Gastroesophageal sphincter (tissue), 4 donors: Measurements from ENCODE around the gene GAS2. TPM values are rescaled to one million over a fixed set of nuclear protein-coding genes. Genes with fewer than 3 reads are reported as not detected.

Source experiments
- ATAC-seq: fragments of 150-250 bp; one replicate; pipeline ENCODE4 v1.9.1; 2016; ENCODE audit warnings: mild to moderate bottlenecking, moderate library complexity
- H3K27ac ChIP-seq, 4 donors: fragments of 200-600 bp; sonication (generic) in 3 of 4; 1 replicate in 3 of 4; 2 replicates in 1 of 4; pipeline ENCODE4 v1.5.1; 2016 to 2019
- H3K27me3 ChIP-seq: fragments of 200-600 bp; sonication (generic); one replicate; pipeline ENCODE4 v1.5.1; 2019
- H3K36me3 ChIP-seq, 2 donors: fragments of 200-600 bp; sonication (generic); one replicate each; pipeline ENCODE4 v1.5.1; 2019; ENCODE audit warnings: control low read depth in 1 of 2
- H3K4me1 ChIP-seq, 3 donors: fragments of 200-600 bp; sonication (generic); 1 replicate in 2 of 3; 2 replicates in 1 of 3; pipeline ENCODE4 v1.5.1; 2016 to 2019; ENCODE audit warnings: control low read depth in 2 of 3
- H3K4me3 ChIP-seq, 2 donors: fragments of 200-600 bp; sonication (generic); one replicate each; pipeline ENCODE4 v1.5.1; 2019; ENCODE audit warnings: mild to moderate bottlenecking in 1 of 2, moderate library complexity in 1 of 2
- H3K9me3 ChIP-seq, 3 donors: fragments of 200-600 bp; sonication (generic); one replicate each; pipeline ENCODE4 v1.5.1; 2017 to 2019; ENCODE audit warnings: control low read depth in 2 of 3
- CTCF ChIP-seq, 4 experiments: fragments of 200-600 bp in 2 of 4; fragments of 450-650 bp in 2 of 4; sonication (generic) in 1 of 4; IDR thresholded peaks; one replicate each; pipeline ENCODE4 v1.5.1; 2017 to 2019; ENCODE audit warnings: antibody characterized with exemption in 4 of 4, mild to moderate bottlenecking in 2 of 4, moderate library complexity in 2 of 4
- EP300 ChIP-seq: sonication (generic); formaldehyde crosslinking; IDR thresholded peaks from one replicate; pipeline ENCODE4 v1.6.1; 2017; ENCODE audit warnings: antibody characterized with exemption, mild to moderate bottlenecking
- POLR2A ChIP-seq, 2 donors: fragments of 450-650 bp; IDR thresholded peaks; one replicate each; pipeline ENCODE4 v1.6.1; 2017; ENCODE audit warnings: antibody characterized with exemption in 2 of 2, mild to moderate bottlenecking in 2 of 2, moderate library complexity in 1 of 2
- POLR2AphosphoS5 ChIP-seq: sonication (generic); formaldehyde crosslinking; IDR thresholded peaks from one replicate; pipeline ENCODE4 v1.6.1; 2017; ENCODE audit warnings: antibody characterized with exemption
- WGBS, 2 donors: methylation state at CpG; one replicate each; pipeline ENCODE4 v1.1.5; 2018; ENCODE audit warnings: low coverage in 1 of 2; 5-methylcytosine and 5-hydroxymethylcytosine counted together
- total RNA-seq, 4 donors: library from RNA; depleted of rRNA; stranded (reverse); fragments of >200 nt; gene quantifications; one replicate each; pipeline ENCODE4 v1.1.0, GENCODE V29; 2016

GAS2 gene
- total RNA-seq, 4 donors from 2014 or later = 0.67 to 1.4 (median 0.86) TPM

DNA sequence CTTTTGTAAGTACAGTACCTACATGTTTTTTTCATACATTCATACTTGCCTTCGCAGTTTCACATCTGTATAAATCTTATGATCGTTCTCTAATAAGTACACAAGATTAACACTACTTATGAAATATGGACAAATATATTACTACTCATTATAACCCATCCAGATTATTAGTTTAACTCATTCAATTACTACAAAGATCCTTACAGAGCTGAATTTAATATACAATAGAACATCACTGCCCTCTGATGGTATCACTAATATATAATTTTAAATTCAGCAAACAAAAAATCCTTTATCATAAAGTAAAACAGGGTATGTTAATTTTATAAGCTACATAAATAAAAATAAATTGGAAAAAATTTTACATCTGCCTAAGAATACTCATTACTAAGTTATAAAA, 155.8 kb downstream of the GAS2 start:
- Histone ChIP-seq H3K9me3 (no peaks in the 10 kb centered on the region), H3K27me3 (no peaks in the 10 kb centered on the region), H3K4me1 (no peaks in the 10 kb centered on the region), H3K4me3 (no peak overlapping the region), H3K36me3 (peaks cover 0 to 87% of the 10 kb centered on the region in 2 donors), H3K27ac (no peak overlapping the region)
- no peak for TF ChIP-seq CTCF (IDR thresholded peaks at IDR 0.05)
- no peak for ATAC-seq
- WGBS, 2 donors = 91 to 97% methylated on average over 2 of the region's 2 CpGs

GRCh38 chr11:22828373-22828772, 162.0 kb downstream of the GAS2 start:
- Histone ChIP-seq H3K4me3 (peak overlapping the region in 1 of 2 donors; percentile 75), H3K27ac (no peak overlapping the region), H3K36me3 (peaks cover 0 to 31% of the 10 kb centered on the region in 2 donors), H3K27me3 (no peaks in the 10 kb centered on the region), H3K4me1 (peaks cover 0 to 24% (median 7%) of the 10 kb centered on the region in 3 donors), H3K9me3 (no peaks in the 10 kb centered on the region)
- WGBS, 2 donors = 64 to 72% methylated on average over 6 of the region's 6 CpGs
- no peak for ATAC-seq
- TF ChIP-seq CTCF (IDR thresholded peaks at IDR 0.05) (no peak), POLR2A (IDR thresholded peaks at IDR 0.05) (no peak), POLR2AphosphoS5 (no peak), EP300 (no peak)

- Histone ChIP-seq H3K36me3 (peaks cover 0 to 23% of the 10 kb centered on the region in 2 donors), H3K4me1 (peaks cover 0 to 24% (median 7%) of the 10 kb centered on the region in 3 donors), H3K27me3 (no peaks in the 10 kb centered on the region), H3K4me3 (peak within 1 kb of the TSS; percentile 75 to 96), H3K27ac (peak within 1 kb of the TSS; percentile 73 to 90 (median 88)), H3K9me3 (no peaks in the 10 kb centered on the region)
- peak; percentile 95 for ATAC-seq
- WGBS, 2 donors = 0 to 1% methylated on average over 4 to 7 of the region's 79 CpGs
- TF ChIP-seq EP300 = no peak
- TF ChIP-seq POLR2A (IDR thresholded peaks at IDR 0.05) = peak; percentile 81 to 84
- TF ChIP-seq CTCF (IDR thresholded peaks at IDR 0.05) = peak; percentile 29 to 87 (median 40)
- peak; percentile 65 for TF ChIP-seq POLR2AphosphoS5
Observed at GRCh38 chr11:22829231-22830081, 163.0 kb downstream of the GAS2 start, which contains the start of gene SVIP. SVIP (minus strand) TSS chr11:22829801; CDS start chr11:22829748, 53 bp downstream.

- 7 to 15% methylated on average over 2 to 4 of the region's 4 CpGs for WGBS, 2 donors
- peaks cover 0 to 17% of the 10 kb centered on the region in 2 donors for H3K36me3 ChIP-seq
Observed at GRCh38 chr11:22830082-22830414, 163.6 kb downstream of the GAS2 start.

More at GRCh38 chr11:22830082-22830414, 163.6 kb downstream of the GAS2 start:
- no peaks in the 10 kb centered on the region for H3K9me3 ChIP-seq
- H3K4me3 ChIP-seq = peak overlapping the region; percentile 75 to 96
- ATAC-seq = no peak
- peaks cover 0 to 24% (median 7%) of the 10 kb centered on the region in 3 donors for H3K4me1 ChIP-seq
- no peaks in the 10 kb centered on the region for H3K27me3 ChIP-seq
- TF ChIP-seq POLR2AphosphoS5 (no peak), POLR2A (IDR thresholded peaks at IDR 0.05) (no peak), CTCF (IDR thresholded peaks at IDR 0.05) (no peak), EP300 (no peak)
- H3K27ac ChIP-seq = peak overlapping the region in 3 of 4 donors; percentile 87 to 90 (median 88)
